Measurements from ENCODE around the gene RNF212. TPM values are rescaled to one million over a fixed set of nuclear protein-coding genes. Genes with fewer than 3 reads are reported as not detected.

Gene RNF212
- total and polyA plus RNA-seq, 2 donors (not counting 3 experiments of a cell fraction or from before 2014, with no cell fraction given) = 2.3 to 2.8 TPM

DNA sequence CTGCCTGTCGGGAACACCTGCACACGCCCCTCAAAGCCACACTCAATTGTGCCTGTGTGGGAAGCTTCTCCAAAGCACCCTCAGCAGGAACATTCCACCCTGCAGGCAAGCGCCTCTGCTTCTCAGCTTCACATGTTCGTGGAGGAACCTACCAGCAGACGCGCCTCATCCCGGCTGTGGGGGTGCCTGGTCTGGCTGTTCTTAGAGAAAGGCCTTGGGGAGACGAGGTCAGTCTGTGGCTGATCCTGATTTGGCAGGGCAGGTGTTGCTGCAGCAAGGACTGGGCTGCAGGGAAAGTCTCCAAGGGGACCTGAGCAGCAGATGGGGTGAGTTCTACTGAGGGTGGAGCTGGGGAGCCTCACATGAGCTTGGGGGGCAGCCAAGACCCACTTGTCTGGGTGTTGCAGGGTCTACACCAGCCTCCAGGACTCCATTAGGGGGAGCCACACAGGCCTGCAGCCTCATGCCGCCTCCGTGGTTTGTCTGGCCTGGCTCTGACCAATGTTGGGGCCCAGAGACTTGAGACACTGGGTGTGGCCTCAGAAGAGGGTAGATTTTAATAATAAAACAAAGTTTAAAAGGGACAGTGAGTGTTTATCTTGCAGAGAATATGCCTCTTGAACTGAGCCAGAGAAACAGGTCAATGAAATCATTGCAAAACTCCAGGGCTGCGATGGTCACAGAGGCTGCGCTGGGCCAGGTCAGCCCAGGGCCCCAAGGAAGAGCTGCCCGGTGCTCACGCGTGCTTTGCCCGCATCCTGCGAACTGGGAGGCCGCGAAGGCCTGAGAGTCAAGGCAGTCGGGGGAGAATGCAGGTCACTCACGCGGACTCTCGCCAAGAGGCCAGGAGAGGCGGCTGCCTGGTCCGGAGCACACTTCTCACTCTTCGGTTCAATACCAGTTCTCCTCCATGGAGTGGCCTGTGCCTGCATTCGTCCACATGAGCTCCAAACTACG lies 21.1 kb downstream of the RNF212 start:
- CTCF ChIA-PET = no interaction called here
- no peaks in the 10 kb centered on the region for H3K9me3 ChIP-seq (replicated peaks; ENCODE audit: control insufficient read depth, insufficient read depth, low read length)
- intact Hi-C loops (cut with micrococcal nuclease) = no loop called here
- H3K27ac ChIP-seq (ENCODE audit: insufficient read depth, low read depth, low read length) = no peak overlapping the region
- no peak overlapping the region for H3K9ac ChIP-seq (replicated peaks; ENCODE audit: extremely low read depth, insufficient read depth, low read length)
- H3K4me2 ChIP-seq (ENCODE audit: insufficient read depth, low read length) = no peak overlapping the region
- no peaks in the 10 kb centered on the region for H3K36me3 ChIP-seq (ENCODE audit: control insufficient read depth in 2 of 2, extremely low read depth in 1 of 2, insufficient read depth in 2 of 2, low read length in 2 of 2)
- TF ChIP-seq, protein P1, sequence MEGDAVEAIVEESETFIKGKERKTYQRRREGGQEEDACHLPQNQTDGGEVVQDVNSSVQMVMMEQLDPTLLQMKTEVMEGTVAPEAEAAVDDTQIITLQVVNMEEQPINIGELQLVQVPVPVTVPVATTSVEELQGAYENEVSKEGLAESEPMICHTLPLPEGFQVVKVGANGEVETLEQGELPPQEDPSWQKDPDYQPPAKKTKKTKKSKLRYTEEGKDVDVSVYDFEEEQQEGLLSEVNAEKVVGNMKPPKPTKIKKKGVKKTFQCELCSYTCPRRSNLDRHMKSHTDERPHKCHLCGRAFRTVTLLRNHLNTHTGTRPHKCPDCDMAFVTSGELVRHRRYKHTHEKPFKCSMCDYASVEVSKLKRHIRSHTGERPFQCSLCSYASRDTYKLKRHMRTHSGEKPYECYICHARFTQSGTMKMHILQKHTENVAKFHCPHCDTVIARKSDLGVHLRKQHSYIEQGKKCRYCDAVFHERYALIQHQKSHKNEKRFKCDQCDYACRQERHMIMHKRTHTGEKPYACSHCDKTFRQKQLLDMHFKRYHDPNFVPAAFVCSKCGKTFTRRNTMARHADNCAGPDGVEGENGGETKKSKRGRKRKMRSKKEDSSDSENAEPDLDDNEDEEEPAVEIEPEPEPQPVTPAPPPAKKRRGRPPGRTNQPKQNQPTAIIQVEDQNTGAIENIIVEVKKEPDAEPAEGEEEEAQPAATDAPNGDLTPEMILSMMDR (IDR thresholded peaks at IDR 0.05; ENCODE audit: extremely low read depth in 1 of 2, insufficient read depth in 1 of 2, low read depth in 1 of 2, low read length in 2 of 2) = peak in 1 of 2 donors; percentile 19
- no peak for TF ChIP-seq POLR2A (IDR thresholded peaks at IDR 0.05; ENCODE audit: low read depth, low read length)
- DNase-seq (ENCODE audit: low read depth, low spot score) = no peak
- no peak overlapping the region for H3K4me3 ChIP-seq (replicated peaks in 1 of 3; ENCODE audit: insufficient read depth in 1 of 3, low read depth in 1 of 3, low read length in 3 of 3)
- no peaks in the 10 kb centered on the region for H3K27me3 ChIP-seq (ENCODE audit: control insufficient read depth in 2 of 2, insufficient read depth in 2 of 2, low read length in 2 of 2)
- H3K4me1 ChIP-seq (ENCODE audit: control insufficient read depth, extremely low read depth, insufficient read depth, low read length) = no peaks in the 10 kb centered on the region
- POLR2A ChIA-PET = no interaction called here
- no peak overlapping the region for H2AFZ ChIP-seq (ENCODE audit: low read depth, low read length)
- no TSS peak for BruUV-seq (replicated peaks)
- H3K79me2 ChIP-seq (ENCODE audit: control insufficient read depth, insufficient read depth, low read length) = no peaks in the 10 kb centered on the region
- H4K20me1 ChIP-seq (replicated peaks; ENCODE audit: control insufficient read depth, extremely low read depth, insufficient read depth, low read length) = no peaks in the 10 kb centered on the region
- dilution Hi-C loops (cut with MboI; ENCODE audit: extremely low pct_ligation_motif_present, low sequenced_read_pairs) = no loop called here
- H3K9me1 ChIP-seq (replicated peaks; ENCODE audit: control insufficient read depth, extremely low read depth, insufficient read depth, low read length) = no peaks in the 10 kb centered on the region
- FAIRE-seq = no peak

DNA sequence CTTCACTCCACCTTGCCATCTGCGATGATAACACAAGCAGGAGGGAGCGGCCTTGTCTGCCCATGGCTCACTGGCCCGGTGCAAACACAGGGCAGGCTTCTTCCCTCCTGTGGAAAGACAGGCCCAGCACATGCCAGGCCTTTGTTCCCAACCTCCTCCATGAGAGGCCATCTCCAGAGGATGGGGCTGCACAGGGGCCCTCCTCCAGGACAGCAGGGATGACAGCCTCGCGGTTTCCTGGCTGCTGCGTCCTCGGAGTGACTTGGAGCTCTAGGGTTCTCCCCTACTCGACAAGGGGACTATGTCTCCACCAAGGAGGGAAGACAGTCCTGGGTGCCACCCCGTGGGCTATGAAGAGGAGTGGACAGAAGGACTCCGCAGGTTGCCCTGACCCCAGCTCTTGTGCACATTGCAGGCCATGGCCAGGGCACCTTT lies 21.8 kb downstream of the RNF212 start:
- no peak for FAIRE-seq
- Histone ChIP-seq H3K79me2 (ENCODE audit: control insufficient read depth, insufficient read depth, low read length) (no peaks in the 10 kb centered on the region), H4K20me1 (replicated peaks; ENCODE audit: control insufficient read depth, extremely low read depth, insufficient read depth, low read length) (no peaks in the 10 kb centered on the region), H3K27ac (ENCODE audit: insufficient read depth, low read depth, low read length) (no peak overlapping the region), H3K4me1 (ENCODE audit: control insufficient read depth, extremely low read depth, insufficient read depth, low read length) (no peaks in the 10 kb centered on the region), H3K36me3 (ENCODE audit: control insufficient read depth in 2 of 2, extremely low read depth in 1 of 2, insufficient read depth in 2 of 2, low read length in 2 of 2) (no peaks in the 10 kb centered on the region), H2AFZ (ENCODE audit: low read depth, low read length) (no peak overlapping the region), H3K27me3 (ENCODE audit: control insufficient read depth in 2 of 2, insufficient read depth in 2 of 2, low read length in 2 of 2) (no peaks in the 10 kb centered on the region), H3K9me1 (replicated peaks; ENCODE audit: control insufficient read depth, extremely low read depth, insufficient read depth, low read length) (no peaks in the 10 kb centered on the region), H3K9ac (replicated peaks; ENCODE audit: extremely low read depth, insufficient read depth, low read length) (no peak overlapping the region), H3K4me2 (ENCODE audit: insufficient read depth, low read length) (no peak overlapping the region), H3K9me3 (replicated peaks; ENCODE audit: control insufficient read depth, insufficient read depth, low read length) (no peaks in the 10 kb centered on the region), H3K4me3 (replicated peaks in 1 of 3; ENCODE audit: insufficient read depth in 1 of 3, low read depth in 1 of 3, low read length in 3 of 3) (no peak overlapping the region)
- DNase-seq (ENCODE audit: low read depth, low spot score) = no peak
- dilution Hi-C loops (cut with MboI; ENCODE audit: extremely low pct_ligation_motif_present, low sequenced_read_pairs) (no loop called here), intact Hi-C loops (cut with micrococcal nuclease) (no loop called here)
- TF ChIP-seq, protein P1 (IDR thresholded peaks at IDR 0.05; ENCODE audit: extremely low read depth in 1 of 2, insufficient read depth in 1 of 2, low read depth in 1 of 2, low read length in 2 of 2) = no peak
- no peak for TF ChIP-seq GATA2 (IDR thresholded peaks at IDR 0.05; ENCODE audit: insufficient read depth, insufficient read length, low read depth, low read length)
- TF ChIP-seq EZH2 (IDR thresholded peaks at IDR 0.05; ENCODE audit: borderline replicate concordance, low read depth, low read length, severe bottlenecking) = no peak
- TF ChIP-seq, protein P2, sequence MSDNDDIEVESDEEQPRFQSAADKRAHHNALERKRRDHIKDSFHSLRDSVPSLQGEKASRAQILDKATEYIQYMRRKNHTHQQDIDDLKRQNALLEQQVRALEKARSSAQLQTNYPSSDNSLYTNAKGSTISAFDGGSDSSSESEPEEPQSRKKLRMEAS (IDR thresholded peaks at IDR 0.05; ENCODE audit: insufficient read depth, insufficient read length) = no peak
- TF ChIP-seq FOS (IDR thresholded peaks at IDR 0.05; ENCODE audit: borderline replicate concordance, insufficient read depth, low read length) = no peak
- no peak for TF ChIP-seq POLR2AphosphoS5 (IDR thresholded peaks at IDR 0.05; ENCODE audit: insufficient read depth, low read depth, low read length)
- no TSS peak for BruUV-seq (replicated peaks)
- POLR2A ChIA-PET = no interaction called here
- CTCF ChIA-PET = interaction anchor here (0.7 kb wide), 1 partner anchor 9 kb away, joined by 3 read pairs; no protein-coding TSS in a partner anchor
